Upper lobe of left lung (tissue), 4 donors: ENCODE results near the gene IMMP2L.
"Not testable (repeated sequence)": the region's sequence is repeated elsewhere in the genome, so short reads cannot be mapped to it uniquely, and the experiment has no call there.

ENCODE experiments used
- EP300 ChIP-seq, 4 donors: sonication (generic); formaldehyde crosslinking; IDR thresholded peaks; one replicate each; pipeline ENCODE4 v1.5.1; 2017; ENCODE audit warnings: antibody characterized with exemption in 4 of 4, control low read depth in 2 of 4
- POLR2AphosphoS5 ChIP-seq, 2 donors: sonication (generic); formaldehyde crosslinking; IDR thresholded peaks; one replicate each; pipeline ENCODE4 v1.5.1; 2017; ENCODE audit warnings: antibody characterized with exemption in 2 of 2
- TF ChIP-seq, protein P1 (sequence below), 6 experiments: fragments of 450-650 bp in 4 of 6; fragments of 200-600 bp in 2 of 6; sonication (generic) in 2 of 6; IDR thresholded peaks; one replicate each; pipeline ENCODE4 v1.5.1; 2016 to 2019; ENCODE audit warnings: antibody characterized with exemption in 6 of 6

DNA sequence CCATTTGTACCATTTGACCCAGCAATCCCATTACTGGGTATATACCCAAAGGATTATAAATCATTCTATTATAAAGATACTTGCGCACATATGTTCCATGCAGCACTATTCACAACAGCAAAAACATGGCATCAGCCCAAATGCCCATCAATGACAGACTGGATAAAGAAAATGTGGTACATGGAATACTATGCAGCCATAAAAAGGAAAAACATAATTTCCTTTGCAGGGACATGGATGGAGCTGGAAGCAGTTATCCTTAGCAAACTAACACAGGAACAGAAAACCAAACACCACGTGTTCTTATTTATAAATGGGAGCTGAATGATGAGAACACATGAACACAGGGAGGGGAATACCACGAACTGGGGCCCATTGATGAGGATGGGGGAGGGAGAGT is 310.9 kb downstream of the IMMP2L start:
- not testable (repeated sequence) for TF ChIP-seq EP300, POLR2AphosphoS5 (IDR thresholded peaks at IDR 0.05)
- TF ChIP-seq, protein P1, sequence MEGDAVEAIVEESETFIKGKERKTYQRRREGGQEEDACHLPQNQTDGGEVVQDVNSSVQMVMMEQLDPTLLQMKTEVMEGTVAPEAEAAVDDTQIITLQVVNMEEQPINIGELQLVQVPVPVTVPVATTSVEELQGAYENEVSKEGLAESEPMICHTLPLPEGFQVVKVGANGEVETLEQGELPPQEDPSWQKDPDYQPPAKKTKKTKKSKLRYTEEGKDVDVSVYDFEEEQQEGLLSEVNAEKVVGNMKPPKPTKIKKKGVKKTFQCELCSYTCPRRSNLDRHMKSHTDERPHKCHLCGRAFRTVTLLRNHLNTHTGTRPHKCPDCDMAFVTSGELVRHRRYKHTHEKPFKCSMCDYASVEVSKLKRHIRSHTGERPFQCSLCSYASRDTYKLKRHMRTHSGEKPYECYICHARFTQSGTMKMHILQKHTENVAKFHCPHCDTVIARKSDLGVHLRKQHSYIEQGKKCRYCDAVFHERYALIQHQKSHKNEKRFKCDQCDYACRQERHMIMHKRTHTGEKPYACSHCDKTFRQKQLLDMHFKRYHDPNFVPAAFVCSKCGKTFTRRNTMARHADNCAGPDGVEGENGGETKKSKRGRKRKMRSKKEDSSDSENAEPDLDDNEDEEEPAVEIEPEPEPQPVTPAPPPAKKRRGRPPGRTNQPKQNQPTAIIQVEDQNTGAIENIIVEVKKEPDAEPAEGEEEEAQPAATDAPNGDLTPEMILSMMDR (IDR thresholded peaks at IDR 0.05): not testable (repeated sequence)
